Small intestine (tissue), 16 donors: ENCODE results near the gene ELOA. TPM values are rescaled to one million over a fixed set of nuclear protein-coding genes. Genes with fewer than 3 reads are reported as not detected.
A peak's percentile ranks its signal among the peaks of the same experiment; 100 is the strongest.

ENCODE experiments used
- DNase-seq, 2 donors: peaks; one replicate each; pipeline versions ENCODE4 v3.0.0 to v3.0.0-alpha.2; 2013
- FAIRE-seq: peaks from 2 replicates; lab custom pipeline; 2012; peaks lifted over from hg19 to GRCh38; lab: Jason Lieb, UNC
- H3K27ac ChIP-seq, 3 donors: one replicate each; pipeline ENCODE4 v1.5.1; 2013; ENCODE audit warnings: low read length in 2 of 3, mild to moderate bottlenecking in 2 of 3, control low read depth in 1 of 3, inconsistent platforms in 1 of 3, low read depth in 1 of 3, moderate library complexity in 1 of 3
- H3K27me3 ChIP-seq, 3 donors: one replicate each; pipeline ENCODE4 v1.6.1; 2013; ENCODE audit warnings: low read length in 3 of 3, inconsistent platforms in 1 of 3; ENCODE audit not compliant: control insufficient read depth in 3 of 3, insufficient read depth in 3 of 3
- H3K36me3 ChIP-seq, 3 donors: one replicate each; pipeline ENCODE4 v1.6.1; 2013; ENCODE audit warnings: low read length in 3 of 3, inconsistent platforms in 1 of 3, low read depth in 1 of 3, mild to moderate bottlenecking in 1 of 3, moderate library complexity in 1 of 3; ENCODE audit not compliant: control insufficient read depth in 3 of 3, insufficient read depth in 2 of 3
- H3K4me1 ChIP-seq, 3 donors: one replicate each; pipeline ENCODE4 v1.6.1; 2013; ENCODE audit warnings: low read length in 2 of 3, inconsistent platforms in 1 of 3, low read depth in 1 of 3, mild to moderate bottlenecking in 1 of 3, moderate library complexity in 1 of 3; ENCODE audit not compliant: control insufficient read depth in 3 of 3, insufficient read depth in 2 of 3
- H3K4me3 ChIP-seq, 3 donors: one replicate each; pipeline ENCODE4 v1.5.1; 2013; ENCODE audit warnings: low read length in 3 of 3, control low read depth in 1 of 3, inconsistent platforms in 1 of 3, low read depth in 1 of 3, mild to moderate bottlenecking in 1 of 3, moderate library complexity in 1 of 3
- H3K9me3 ChIP-seq, 2 donors: one replicate each; pipeline ENCODE4 v1.6.1; 2013; ENCODE audit warnings: low read depth in 1 of 2, low read length in 1 of 2; ENCODE audit not compliant: control insufficient read depth in 2 of 2, insufficient read depth in 1 of 2
- WGBS, 3 donors: extraction: QIAGEN DNeasy Blood & Tissue Kit; methylation state at CpG; one replicate each; pipeline ENCODE4 v1.1.7; 2013; 5-methylcytosine and 5-hydroxymethylcytosine counted together
- long read RNA-seq, 10 donors: transcript quantifications; one replicate each; lab custom pipeline, GENCODE V29; 2026
- polyA plus RNA-seq, 4 donors: library from polyadenylated mRNA; stranded (reverse) in 3 of 4; unstranded in 1 of 4; fragments of 200-250 nt in 3 of 4; fragments of 120-200 nt in 1 of 4; gene quantifications; one replicate each; pipeline versions ENCODE4 v1.2.1 to v1.2.3, GENCODE V29; 2013
- donor health status: healthy with polysubstance abuse.
- donor health status: control.
- donor health status: control.
- donor health status: Bipolar disorder and iron deficiency.
- donor health status: healthy.

Gene ELOA, protein sequence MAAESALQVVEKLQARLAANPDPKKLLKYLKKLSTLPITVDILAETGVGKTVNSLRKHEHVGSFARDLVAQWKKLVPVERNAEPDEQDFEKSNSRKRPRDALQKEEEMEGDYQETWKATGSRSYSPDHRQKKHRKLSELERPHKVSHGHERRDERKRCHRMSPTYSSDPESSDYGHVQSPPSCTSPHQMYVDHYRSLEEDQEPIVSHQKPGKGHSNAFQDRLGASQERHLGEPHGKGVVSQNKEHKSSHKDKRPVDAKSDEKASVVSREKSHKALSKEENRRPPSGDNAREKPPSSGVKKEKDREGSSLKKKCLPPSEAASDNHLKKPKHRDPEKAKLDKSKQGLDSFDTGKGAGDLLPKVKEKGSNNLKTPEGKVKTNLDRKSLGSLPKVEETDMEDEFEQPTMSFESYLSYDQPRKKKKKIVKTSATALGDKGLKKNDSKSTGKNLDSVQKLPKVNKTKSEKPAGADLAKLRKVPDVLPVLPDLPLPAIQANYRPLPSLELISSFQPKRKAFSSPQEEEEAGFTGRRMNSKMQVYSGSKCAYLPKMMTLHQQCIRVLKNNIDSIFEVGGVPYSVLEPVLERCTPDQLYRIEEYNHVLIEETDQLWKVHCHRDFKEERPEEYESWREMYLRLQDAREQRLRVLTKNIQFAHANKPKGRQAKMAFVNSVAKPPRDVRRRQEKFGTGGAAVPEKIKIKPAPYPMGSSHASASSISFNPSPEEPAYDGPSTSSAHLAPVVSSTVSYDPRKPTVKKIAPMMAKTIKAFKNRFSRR
- 10 to 100 TPM in 3 of 4 donors, 1 to 10 TPM in 1; 8.4 to 25.2 (median 11.7) TPM for polyA plus RNA-seq
- long read RNA-seq, donor 1: 0 reads
- long read RNA-seq, donor 2: 0 reads
- long read RNA-seq, donor 3, full-length matches to known transcripts: 1 of 18 reads
- long read RNA-seq, donor 3, partial matches to known transcripts: 17 of 18 reads
- long read RNA-seq, donor 3, other reads (novel, unspliced or antisense): 0 of 18 reads
- long read RNA-seq, donor 4: 0 reads
- long read RNA-seq, donor 5: 0 reads
- long read RNA-seq, donor 6, full-length matches to known transcripts: 2 of 8 reads
- long read RNA-seq, donor 6, partial matches to known transcripts: 6 of 8 reads
- long read RNA-seq, donor 6, other reads (novel, unspliced or antisense): 0 of 8 reads
- long read RNA-seq, donor 7: 0 reads
- long read RNA-seq, donor 8: 0 reads
- long read RNA-seq, donor 9: 0 reads
- long read RNA-seq, donor 10, full-length matches to known transcripts: 2 of 11 reads
- long read RNA-seq, donor 10, partial matches to known transcripts: 9 of 11 reads
- long read RNA-seq, donor 10, other reads (novel, unspliced or antisense): 0 of 11 reads

DNA sequence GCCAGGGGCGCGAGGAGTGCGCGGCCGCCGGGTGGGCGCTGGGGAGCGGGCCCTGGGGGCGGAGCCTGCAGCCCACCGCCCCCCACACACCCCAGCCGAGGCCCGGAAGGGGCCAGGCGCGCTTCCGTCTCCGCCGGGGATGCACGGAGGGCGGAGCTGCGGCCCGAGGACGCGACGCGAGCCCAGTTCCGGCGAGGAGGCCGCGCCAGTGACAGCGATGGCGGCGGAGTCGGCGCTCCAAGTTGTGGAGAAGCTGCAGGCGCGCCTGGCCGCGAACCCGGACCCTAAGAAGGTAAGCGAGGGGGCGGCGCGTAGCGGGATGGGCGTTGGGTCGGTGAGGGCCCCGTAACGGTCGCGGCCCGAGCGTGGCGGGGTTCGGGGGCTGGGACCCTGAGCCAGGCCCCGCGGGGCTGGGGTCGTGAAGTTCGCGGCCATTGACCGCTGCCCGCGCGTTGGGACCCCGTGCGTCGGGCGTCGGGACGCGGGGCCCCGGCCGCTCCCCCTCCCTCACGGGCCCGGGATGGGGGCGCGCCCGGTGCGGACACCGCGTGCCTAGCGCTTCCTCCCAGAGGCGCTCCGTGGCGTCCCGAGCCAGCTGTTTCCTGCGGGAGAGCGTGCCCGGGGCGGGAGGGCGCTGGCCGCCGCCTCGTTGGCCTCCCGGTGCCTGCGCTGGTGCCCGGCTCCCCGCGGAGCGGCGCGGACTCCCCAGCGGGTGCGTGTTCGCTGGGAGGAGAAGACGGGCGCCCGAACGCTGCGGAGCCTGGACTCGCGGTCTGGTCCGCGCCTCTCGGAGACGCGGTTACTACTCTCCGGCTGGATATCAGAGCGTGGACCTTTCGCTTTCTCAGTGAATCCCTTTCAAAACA, at the start of gene ELOA:
ELOA (plus strand) TSS at position 185 of the 866 bp plus-strand sequence; CDS start at position 218, 33 bp downstream.
- Histone ChIP-seq H3K9me3 (no peaks in the 10 kb centered on the region), H3K27me3 (no peaks in the 10 kb centered on the region), H3K4me1 (peaks cover 0 to 13% (median 4%) of the 10 kb centered on the region in 3 donors), H3K4me3 (peak within 1 kb of the TSS; percentile 77 to 95 (median 85)), H3K36me3 (peaks cover 0 to 9% (median 0%) of the 10 kb centered on the region in 3 donors), H3K27ac (peak within 1 kb of the TSS; percentile 84 to 94 (median 93))
- FAIRE-seq (no peak), DNase-seq (peak; percentile 73 to 90)
- WGBS, 3 donors: 0 to 1% (median 0%) methylated on average over 65 to 119 of the region's 119 CpGs

DNA sequence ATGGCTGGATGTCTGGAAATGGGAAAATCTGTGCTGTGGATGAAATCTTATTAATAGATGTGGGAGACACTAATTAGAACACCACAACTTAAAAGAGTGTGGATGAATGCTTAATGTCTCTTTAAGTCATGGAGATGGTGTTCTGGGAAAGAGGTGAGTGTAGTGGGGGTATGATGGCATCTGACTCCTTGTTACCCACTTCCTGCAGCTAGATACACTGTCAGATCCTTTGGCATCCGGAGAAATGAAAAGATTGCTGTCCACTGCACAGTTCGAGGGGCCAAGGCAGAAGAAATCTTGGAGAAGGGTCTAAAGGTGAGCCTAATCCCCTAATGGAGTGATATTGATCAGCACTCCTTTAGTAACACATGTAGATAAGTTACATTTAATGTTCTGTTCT, 49.7 kb upstream of the ELOA start:
- H3K4me1 ChIP-seq: peaks cover 2 to 19% (median 10%) of the 10 kb centered on the region in 3 donors
- no peaks in the 10 kb centered on the region for H3K27me3 ChIP-seq
- WGBS, 3 donors: 49 to 61% (median 57%) methylated on average over 2 of the region's 2 CpGs
- H3K27ac ChIP-seq: no peak overlapping the region
- no peaks in the 10 kb centered on the region for H3K9me3 ChIP-seq
- FAIRE-seq: no peak
- DNase-seq: no peak
- H3K4me3 ChIP-seq: no peak overlapping the region
- H3K36me3 ChIP-seq: peaks cover 4 to 34% (median 23%) of the 10 kb centered on the region in 3 donors

DNA sequence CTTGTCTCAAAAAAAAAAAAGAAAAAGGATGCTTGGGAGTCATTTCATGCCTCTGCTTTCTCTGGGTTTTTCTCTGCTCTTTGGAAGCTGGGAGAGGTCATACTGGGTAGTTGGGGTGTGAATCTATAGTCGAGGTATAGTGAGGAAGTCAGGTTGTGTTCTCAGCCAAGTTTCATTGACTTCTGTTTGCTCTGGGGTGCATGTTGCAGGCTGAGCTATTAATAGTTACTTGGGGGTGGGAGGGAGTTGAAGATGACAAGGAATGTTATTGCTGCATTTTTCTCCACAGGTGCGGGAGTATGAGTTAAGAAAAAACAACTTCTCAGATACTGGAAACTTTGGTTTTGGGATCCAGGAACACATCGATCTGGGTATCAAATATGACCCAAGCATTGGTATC, 48.9 kb upstream of the ELOA start:
- WGBS, 3 donors: 45 to 55% (median 48%) methylated on average over 3 of the region's 3 CpGs
- FAIRE-seq (no peak), DNase-seq (no peak)
- H3K9me3 ChIP-seq: no peaks in the 10 kb centered on the region
- H3K27me3 ChIP-seq: no peaks in the 10 kb centered on the region
- H3K4me1 ChIP-seq: peaks cover 2 to 19% (median 10%) of the 10 kb centered on the region in 3 donors
- peaks cover 8 to 36% (median 24%) of the 10 kb centered on the region in 3 donors for H3K36me3 ChIP-seq
- H3K27ac ChIP-seq: no peak overlapping the region
- no peak overlapping the region for H3K4me3 ChIP-seq

- FAIRE-seq (no peak), DNase-seq (no peak)
- Histone ChIP-seq H3K27ac (no peak overlapping the region), H3K4me1 (peaks cover 2 to 19% (median 10%) of the 10 kb centered on the region in 3 donors), H3K27me3 (no peaks in the 10 kb centered on the region), H3K9me3 (no peaks in the 10 kb centered on the region), H3K36me3 (peaks cover 13 to 48% (median 28%) of the 10 kb centered on the region in 3 donors), H3K4me3 (no peak overlapping the region)
- WGBS, 3 donors: 94 to 97% (median 96%) methylated on average over 3 of the region's 3 CpGs
Observed at GRCh38 chr1:23695667-23696066, 47.6 kb upstream of the ELOA start.

- DNase-seq (peak; percentile 21 to 73), FAIRE-seq (no peak)
- Histone ChIP-seq H3K27ac (no peak overlapping the region), H3K36me3 (peaks cover 17 to 56% (median 32%) of the 10 kb centered on the region in 3 donors), H3K4me1 (peaks cover 2 to 16% (median 10%) of the 10 kb centered on the region in 3 donors), H3K4me3 (no peak overlapping the region), H3K27me3 (no peaks in the 10 kb centered on the region), H3K9me3 (no peaks in the 10 kb centered on the region)
- WGBS, 3 donors: 30 to 54% (median 45%) methylated on average over 6 of the region's 6 CpGs
Observed at GRCh38 chr1:23696335-23696989, 46.8 kb upstream of the ELOA start.

DNA sequence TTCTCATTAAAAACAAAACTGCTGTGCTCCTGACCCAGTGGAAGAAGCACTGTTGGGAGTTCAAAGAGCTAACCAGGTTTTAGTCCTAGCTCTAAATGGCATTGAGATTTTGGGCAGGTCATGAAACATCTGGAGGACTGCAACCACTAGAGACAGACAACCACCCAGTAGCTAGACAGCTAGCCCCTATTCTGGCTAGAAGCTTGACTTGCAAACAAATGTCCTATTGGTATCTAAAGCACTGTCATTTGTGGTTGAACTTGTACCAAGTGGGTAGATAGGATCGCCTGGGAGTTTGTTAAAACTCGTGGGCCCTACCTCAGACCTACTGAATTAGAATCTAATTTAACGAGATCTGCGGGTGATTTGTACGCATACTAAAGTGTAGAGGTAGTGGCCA, 44.8 kb upstream of the ELOA start:
- H3K9me3 ChIP-seq: no peaks in the 10 kb centered on the region
- H3K36me3 ChIP-seq: peaks cover 21 to 62% (median 32%) of the 10 kb centered on the region in 3 donors
- DNase-seq (no peak), FAIRE-seq (no peak)
- no peak overlapping the region for H3K27ac ChIP-seq
- no peak overlapping the region for H3K4me3 ChIP-seq
- H3K4me1 ChIP-seq: peaks cover 0 to 16% (median 4%) of the 10 kb centered on the region in 3 donors
- H3K27me3 ChIP-seq: no peaks in the 10 kb centered on the region
- WGBS, 3 donors: 71 to 82% (median 82%) methylated on average over 5 of the region's 5 CpGs
